ENCODE measurements around the gene NBL1. TPM values are rescaled to one million over a fixed set of nuclear protein-coding genes. Genes with fewer than 3 reads are reported as not detected.
"Not testable (repeated sequence)": the region's sequence is repeated elsewhere in the genome, so short reads cannot be mapped to it uniquely, and the experiment has no call there.

Gene NBL1
- total and polyA plus RNA-seq, 2 of the 4 experiments (the other 2 are of a cell fraction): 14.0 to 54.2 TPM

DNA sequence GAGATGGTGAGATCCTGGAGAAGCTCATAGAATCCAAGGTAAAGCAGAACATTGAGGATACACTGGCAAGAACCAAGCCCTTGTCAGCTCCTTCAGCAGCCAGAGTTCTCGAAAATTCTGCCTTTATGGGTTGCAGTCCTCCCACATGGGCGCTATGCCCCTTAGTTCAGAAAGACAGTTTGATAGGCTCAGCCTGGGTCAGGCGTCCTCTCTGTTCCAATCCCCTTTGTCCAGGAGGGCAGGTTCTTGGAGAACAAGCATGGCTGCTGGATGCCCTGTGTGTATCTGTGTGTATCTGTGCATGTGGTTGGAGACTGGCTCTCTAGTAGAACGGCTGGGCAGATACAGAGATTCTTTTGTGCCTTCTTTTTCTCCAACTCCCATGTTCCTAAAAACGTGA lies 8.0 kb upstream of the NBL1 start:
- no peaks in the 10 kb centered on the region for H3K36me3 ChIP-seq (ENCODE audit: control insufficient read depth, insufficient read depth, low read length)
- H3K4me3 ChIP-seq (ENCODE audit: insufficient read depth, low read depth, low read length): no peak overlapping the region
- ATAC-seq (ENCODE audit: low read depth) (no peak), DNase-seq (no peak)
- dilution Hi-C loops (cut with HindIII; ENCODE audit: low sequenced_read_pairs, unreplicated experiment): no loop called here
- H2BK15ac ChIP-seq (ENCODE audit: low read depth, low read length): no peak overlapping the region
- ChIA-PET CTCF (no interaction called here), POLR2A (ENCODE audit: unreplicated experiment) (no interaction called here)
- BruUV-seq (replicated peaks): no TSS peak
- H3K9ac ChIP-seq (ENCODE audit: low read depth, low read length): no peak overlapping the region
- peak overlapping the region; percentile 21; the same call in 1 of the 2 replicates for H2AK5ac ChIP-seq (ENCODE audit: low read depth, low read length)
- H4K91ac ChIP-seq (ENCODE audit: insufficient read depth, low read depth, low read length): no peak overlapping the region
- H2AK9ac ChIP-seq (replicated peaks; ENCODE audit: low read depth, low read length, poor library complexity): peak overlapping the region; percentile 65
- H3K9me3 ChIP-seq (ENCODE audit: control insufficient read depth, insufficient read depth, low read length): no peaks in the 10 kb centered on the region
- WGBS, 2 experiments (ENCODE audit: extremely low coverage in 2 of 2, insufficient read length in 1 of 2): no CpG with 5 or more reads among the region's 5 CpGs
- H3K4ac ChIP-seq (ENCODE audit: low read depth, low read length): no peak overlapping the region
- no peaks in the 10 kb centered on the region for H3K79me1 ChIP-seq (ENCODE audit: low read depth in 1 of 2, low read length in 2 of 2)
- no peaks in the 10 kb centered on the region for H3K27me3 ChIP-seq (ENCODE audit: control insufficient read depth, insufficient read depth, low read length)
- no peak overlapping the region for H3K27ac ChIP-seq (ENCODE audit: insufficient read depth, low read length)
- peaks cover 5% of the 10 kb centered on the region for H3K9me1 ChIP-seq (ENCODE audit: insufficient read depth, low read length)
- H3K4me1 ChIP-seq (ENCODE audit: control insufficient read depth, insufficient read depth, low read length): peaks cover 7% of the 10 kb centered on the region; the same call in 1 of the 2 replicates
- H3K4me2 ChIP-seq (ENCODE audit: low read depth, low read length): no peak overlapping the region
- no peak overlapping the region for H4K5ac ChIP-seq (ENCODE audit: low read depth, low read length)
- H3K18ac ChIP-seq (ENCODE audit: low read depth, low read length): no peak overlapping the region
- no peaks in the 10 kb centered on the region for H4K20me1 ChIP-seq (ENCODE audit: insufficient read depth, low read length)
- no peak overlapping the region for H2BK5ac ChIP-seq (ENCODE audit: low read depth, low read length, poor library complexity, severe bottlenecking)
- TF ChIP-seq SMC3 (IDR thresholded peaks at IDR 0.05; ENCODE audit: low read depth, low read length) (no peak), MAZ (IDR thresholded peaks at IDR 0.05; ENCODE audit: borderline replicate concordance, low read depth, low read length) (no peak)
- in situ Hi-C loops (cut with MboI; ENCODE audit: low sequenced_read_pairs): no loop called here
- H3K14ac ChIP-seq (replicated peaks; ENCODE audit: low read depth, low read length): no peak overlapping the region
- no peak overlapping the region for H2BK20ac ChIP-seq (ENCODE audit: low read depth, low read length)
- no peak overlapping the region for H3K56ac ChIP-seq (ENCODE audit: extremely low read depth, insufficient read depth, low read length)
- H2BK120ac ChIP-seq (ENCODE audit: low read depth, low read length): no peak overlapping the region
- intact Hi-C loops (cut with micrococcal nuclease): no loop called here
- no peak overlapping the region for H4K8ac ChIP-seq (ENCODE audit: low read depth in 2 of 2, low read length in 2 of 2)
- H3K23ac ChIP-seq (ENCODE audit: low read depth, low read length): no peak overlapping the region
- peak overlapping the region; percentile 49 for H2AFZ ChIP-seq (replicated peaks; ENCODE audit: low read length, poor library complexity)

DNA sequence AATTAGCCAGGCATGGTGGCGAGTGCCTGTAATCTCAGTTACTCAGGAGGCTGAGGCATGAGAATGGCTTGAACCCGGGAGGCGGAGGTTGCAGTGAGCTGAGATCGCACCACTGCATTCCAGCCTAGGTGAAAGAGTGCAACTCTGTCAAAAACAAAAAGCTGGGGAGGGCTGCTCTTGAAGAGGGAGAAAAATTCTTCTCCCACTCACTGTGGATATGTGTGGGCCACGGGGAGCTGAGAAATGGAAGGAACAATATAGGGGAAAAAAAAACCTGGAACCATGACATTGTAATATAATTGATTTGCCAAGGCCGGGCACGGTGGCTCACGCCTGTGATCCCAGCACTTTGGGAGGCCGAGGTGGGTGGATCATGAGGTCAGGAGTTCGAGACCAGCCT lies 7.4 kb upstream of the NBL1 start:
- H3K79me1 ChIP-seq (ENCODE audit: low read depth in 1 of 2, low read length in 2 of 2); H3K9me3 ChIP-seq (ENCODE audit: control insufficient read depth, insufficient read depth, low read length); DNase-seq; H2BK20ac ChIP-seq (ENCODE audit: low read depth, low read length); intact Hi-C loops (cut with micrococcal nuclease); BruUV-seq (replicated peaks); H3K27me3 ChIP-seq (ENCODE audit: control insufficient read depth, insufficient read depth, low read length); H2AFZ ChIP-seq (replicated peaks; ENCODE audit: low read length, poor library complexity); H2BK120ac ChIP-seq (ENCODE audit: low read depth, low read length); ATAC-seq (ENCODE audit: low read depth); H2AK9ac ChIP-seq (replicated peaks; ENCODE audit: low read depth, low read length, poor library complexity); H4K91ac ChIP-seq (ENCODE audit: insufficient read depth, low read depth, low read length); H4K5ac ChIP-seq (ENCODE audit: low read depth, low read length); H3K4me2 ChIP-seq (ENCODE audit: low read depth, low read length); H3K27ac ChIP-seq (ENCODE audit: insufficient read depth, low read length); H3K14ac ChIP-seq (replicated peaks; ENCODE audit: low read depth, low read length); H2BK5ac ChIP-seq (ENCODE audit: low read depth, low read length, poor library complexity, severe bottlenecking); in situ Hi-C loops (cut with MboI; ENCODE audit: low sequenced_read_pairs); H3K9ac ChIP-seq (ENCODE audit: low read depth, low read length); H2BK15ac ChIP-seq (ENCODE audit: low read depth, low read length); H3K4me3 ChIP-seq (ENCODE audit: insufficient read depth, low read depth, low read length); H3K56ac ChIP-seq (ENCODE audit: extremely low read depth, insufficient read depth, low read length); H3K4ac ChIP-seq (ENCODE audit: low read depth, low read length); H3K36me3 ChIP-seq (ENCODE audit: control insufficient read depth, insufficient read depth, low read length); H4K20me1 ChIP-seq (ENCODE audit: insufficient read depth, low read length); H3K9me1 ChIP-seq (ENCODE audit: insufficient read depth, low read length); POLR2A ChIA-PET (ENCODE audit: unreplicated experiment); H3K18ac ChIP-seq (ENCODE audit: low read depth, low read length); H3K4me1 ChIP-seq (ENCODE audit: control insufficient read depth, insufficient read depth, low read length); dilution Hi-C loops (cut with HindIII; ENCODE audit: low sequenced_read_pairs, unreplicated experiment); CTCF ChIA-PET; H3K23ac ChIP-seq (ENCODE audit: low read depth, low read length); H4K8ac ChIP-seq (ENCODE audit: low read depth in 2 of 2, low read length in 2 of 2); H2AK5ac ChIP-seq (ENCODE audit: low read depth, low read length): not testable (repeated sequence)
- no CpG with 5 or more reads among the region's 10 CpGs for WGBS, 2 experiments (ENCODE audit: extremely low coverage in 2 of 2, insufficient read length in 1 of 2)

Measured in IMR-90 (cell line).